Measurements from ENCODE around the gene IL12RB1. TPM values are rescaled to one million over a fixed set of nuclear protein-coding genes. Genes with fewer than 3 reads are reported as not detected.

IL12RB1 gene
- polyA plus RNA-seq, 1 experiment: 0.10 TPM

DNA sequence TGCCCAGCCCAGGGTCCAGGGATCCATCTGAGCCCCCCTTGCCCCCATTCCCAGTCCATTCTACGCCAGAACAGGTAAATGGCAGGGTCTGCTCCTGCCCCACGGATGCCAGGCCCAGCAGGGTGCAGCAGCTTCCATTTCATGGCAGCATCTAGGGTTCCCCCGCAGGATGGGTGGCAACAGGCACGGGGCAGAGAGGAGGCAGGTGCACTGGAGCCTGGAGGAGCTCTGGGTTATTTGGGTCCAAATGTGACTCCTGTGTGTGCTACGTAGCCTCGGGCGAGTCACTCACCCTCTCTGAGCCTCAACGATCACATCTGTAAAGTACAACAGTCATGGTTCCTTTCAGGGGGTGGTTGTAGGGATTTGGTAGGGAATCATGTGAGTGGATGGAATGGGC is 27.4 kb downstream of the IL12RB1 start:
- DNase-seq (ENCODE audit: low read depth): no peak
- H3K36me3 ChIP-seq (ENCODE audit: control insufficient read depth, insufficient read depth, low read length): no peaks in the 10 kb centered on the region
- CTCF ChIA-PET: interaction anchor here (0.6 to 8.4 kb wide), 19 partner anchors 9 to 193 kb away, joined by 3 to 120 read pairs (median 4); partner anchors contain the start of genes ARRDC2, CCDC124 and MAST3
- H3K27me3 ChIP-seq (ENCODE audit: control insufficient read depth, insufficient read depth, low read length): no peaks in the 10 kb centered on the region; the same call in 1 of the 2 replicates
- H3K4me3 ChIP-seq (ENCODE audit: low read depth, low read length): no peak overlapping the region
- POLR2A ChIA-PET: no interaction called here
- TF ChIP-seq, protein P1, sequence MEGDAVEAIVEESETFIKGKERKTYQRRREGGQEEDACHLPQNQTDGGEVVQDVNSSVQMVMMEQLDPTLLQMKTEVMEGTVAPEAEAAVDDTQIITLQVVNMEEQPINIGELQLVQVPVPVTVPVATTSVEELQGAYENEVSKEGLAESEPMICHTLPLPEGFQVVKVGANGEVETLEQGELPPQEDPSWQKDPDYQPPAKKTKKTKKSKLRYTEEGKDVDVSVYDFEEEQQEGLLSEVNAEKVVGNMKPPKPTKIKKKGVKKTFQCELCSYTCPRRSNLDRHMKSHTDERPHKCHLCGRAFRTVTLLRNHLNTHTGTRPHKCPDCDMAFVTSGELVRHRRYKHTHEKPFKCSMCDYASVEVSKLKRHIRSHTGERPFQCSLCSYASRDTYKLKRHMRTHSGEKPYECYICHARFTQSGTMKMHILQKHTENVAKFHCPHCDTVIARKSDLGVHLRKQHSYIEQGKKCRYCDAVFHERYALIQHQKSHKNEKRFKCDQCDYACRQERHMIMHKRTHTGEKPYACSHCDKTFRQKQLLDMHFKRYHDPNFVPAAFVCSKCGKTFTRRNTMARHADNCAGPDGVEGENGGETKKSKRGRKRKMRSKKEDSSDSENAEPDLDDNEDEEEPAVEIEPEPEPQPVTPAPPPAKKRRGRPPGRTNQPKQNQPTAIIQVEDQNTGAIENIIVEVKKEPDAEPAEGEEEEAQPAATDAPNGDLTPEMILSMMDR (IDR thresholded peaks at IDR 0.05; ENCODE audit: insufficient read depth, low read depth, low read length): no peak

DNA sequence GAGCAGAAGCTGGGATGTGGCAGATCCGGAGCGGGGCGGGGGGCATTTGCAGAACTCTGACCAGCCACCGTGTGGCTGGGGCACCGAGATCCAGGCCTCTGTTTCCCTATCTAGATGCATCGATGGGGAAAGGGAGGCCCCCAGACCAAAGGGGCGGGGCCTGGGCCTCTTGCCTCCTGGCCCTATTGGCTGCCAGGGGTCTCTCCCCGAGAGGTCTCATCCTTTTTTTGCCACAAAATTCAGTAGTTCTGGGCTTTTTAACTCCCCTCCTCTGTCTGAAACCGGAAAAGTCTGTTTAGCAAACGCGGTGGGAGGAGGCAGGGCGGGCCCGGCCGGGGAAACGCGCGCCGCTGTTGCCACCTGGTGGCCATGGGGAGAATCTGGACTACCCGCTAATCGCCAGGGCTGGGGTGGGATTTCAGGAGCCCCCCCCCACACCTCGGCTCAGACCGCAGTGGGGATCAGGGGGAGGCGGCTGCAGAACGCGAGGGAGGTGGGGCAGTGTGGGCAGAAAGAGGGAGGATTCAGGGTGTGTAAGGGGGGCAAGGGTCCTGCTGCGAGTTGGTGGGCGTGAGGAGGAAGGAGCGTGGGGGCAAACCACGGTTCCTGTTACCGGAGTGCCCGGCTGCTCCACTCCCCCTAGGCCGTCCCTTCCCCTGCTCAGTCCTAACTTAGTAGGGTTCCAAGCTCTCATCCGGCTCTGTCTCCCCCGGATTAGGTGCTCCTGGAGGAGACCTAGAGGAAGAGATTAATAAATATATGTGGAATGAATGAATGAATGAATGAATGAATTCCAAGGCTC is 28.3 kb downstream of the IL12RB1 start:
- Histone ChIP-seq H3K4me3 (ENCODE audit: low read depth, low read length) (no peak overlapping the region), H3K36me3 (ENCODE audit: control insufficient read depth, insufficient read depth, low read length) (no peaks in the 10 kb centered on the region), H3K27me3 (ENCODE audit: control insufficient read depth, insufficient read depth, low read length) (no peaks in the 10 kb centered on the region; the same call in 1 of the 2 replicates)
- DNase-seq (ENCODE audit: low read depth): no peak
- POLR2A ChIA-PET: no interaction called here
- CTCF ChIA-PET: interaction anchor here (0.6 to 8.4 kb wide), 26 partner anchors 10 to 126 kb away, joined by 3 to 120 read pairs (median 4); partner anchors contain the start of genes ARRDC2, CCDC124 and MAST3
- TF ChIP-seq, protein P1 (IDR thresholded peaks at IDR 0.05; ENCODE audit: insufficient read depth, low read depth, low read length): peak; percentile 90

DNA sequence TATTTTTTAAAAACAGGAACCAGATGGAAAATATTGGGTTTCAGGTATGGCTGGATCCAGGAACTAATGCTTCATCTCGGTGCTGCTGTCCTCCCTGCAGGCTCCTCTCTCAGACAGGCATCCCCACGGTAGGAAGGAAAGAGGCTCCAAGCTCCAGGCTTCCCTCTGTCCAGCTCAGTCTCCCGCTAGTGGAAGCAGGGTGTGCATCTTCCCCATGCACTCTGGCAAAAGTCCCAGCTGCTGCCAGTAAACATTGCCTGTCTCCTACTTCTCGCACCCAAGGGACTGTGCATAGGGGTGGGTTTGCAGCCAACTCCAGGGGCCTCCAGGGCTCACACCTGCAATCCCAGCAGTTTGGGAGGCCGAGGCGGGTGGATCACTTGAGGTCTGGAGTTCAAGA is 29.2 kb downstream of the IL12RB1 start:
- DNase-seq (ENCODE audit: low read depth): no peak

DNA sequence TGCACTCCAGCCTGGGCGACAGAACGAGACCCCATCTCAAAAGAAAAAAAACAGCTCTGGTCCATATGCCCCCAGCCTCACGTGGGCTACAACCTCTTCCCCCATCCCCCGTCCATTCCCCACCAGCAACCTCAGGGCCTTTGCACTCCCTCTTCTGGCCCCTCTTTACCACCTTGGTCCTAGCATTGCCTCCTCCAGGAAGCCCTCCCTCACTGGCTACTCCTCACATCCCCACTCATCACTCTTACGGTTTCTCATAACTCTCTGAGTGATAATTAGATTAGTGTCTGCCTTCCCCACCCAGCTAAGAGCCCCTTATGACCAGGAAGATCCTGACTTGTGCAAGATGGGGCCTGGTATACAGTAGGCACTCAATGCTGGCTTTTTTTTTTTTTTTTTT is 30.8 kb downstream of the IL12RB1 start:
- Histone ChIP-seq H3K36me3 (ENCODE audit: control insufficient read depth, insufficient read depth, low read length) (no peaks in the 10 kb centered on the region), H3K27me3 (ENCODE audit: control insufficient read depth, insufficient read depth, low read length) (no peaks in the 10 kb centered on the region; the same call in 1 of the 2 replicates), H3K4me3 (ENCODE audit: low read depth, low read length) (no peak overlapping the region)
- CTCF ChIA-PET: interaction anchor here (0.9 to 8.4 kb wide), 4 partner anchors 13 to 118 kb away, joined by 3 to 120 read pairs (median 24); partner anchors contain the start of gene ARRDC2
- no peak for DNase-seq (ENCODE audit: low read depth)
- POLR2A ChIA-PET: no interaction called here
- TF ChIP-seq, protein P1 (IDR thresholded peaks at IDR 0.05; ENCODE audit: insufficient read depth, low read depth, low read length): no peak

More for the DNA sequence above, 29.2 kb downstream of the IL12RB1 start:
- no peaks in the 10 kb centered on the region for H3K36me3 ChIP-seq (ENCODE audit: control insufficient read depth, insufficient read depth, low read length)
- ChIA-PET CTCF (interaction anchor here (0.8 to 8.4 kb wide), 16 partner anchors 11 to 125 kb away, joined by 3 to 120 read pairs (median 4); partner anchors contain the start of genes ARRDC2, CCDC124 and MAST3), POLR2A (no interaction called here)
- no peak overlapping the region for H3K4me3 ChIP-seq (ENCODE audit: low read depth, low read length)
- TF ChIP-seq, protein P1 (IDR thresholded peaks at IDR 0.05; ENCODE audit: insufficient read depth, low read depth, low read length): no peak
- H3K27me3 ChIP-seq (ENCODE audit: control insufficient read depth, insufficient read depth, low read length): no peaks in the 10 kb centered on the region; the same call in 1 of the 2 replicates

DNA sequence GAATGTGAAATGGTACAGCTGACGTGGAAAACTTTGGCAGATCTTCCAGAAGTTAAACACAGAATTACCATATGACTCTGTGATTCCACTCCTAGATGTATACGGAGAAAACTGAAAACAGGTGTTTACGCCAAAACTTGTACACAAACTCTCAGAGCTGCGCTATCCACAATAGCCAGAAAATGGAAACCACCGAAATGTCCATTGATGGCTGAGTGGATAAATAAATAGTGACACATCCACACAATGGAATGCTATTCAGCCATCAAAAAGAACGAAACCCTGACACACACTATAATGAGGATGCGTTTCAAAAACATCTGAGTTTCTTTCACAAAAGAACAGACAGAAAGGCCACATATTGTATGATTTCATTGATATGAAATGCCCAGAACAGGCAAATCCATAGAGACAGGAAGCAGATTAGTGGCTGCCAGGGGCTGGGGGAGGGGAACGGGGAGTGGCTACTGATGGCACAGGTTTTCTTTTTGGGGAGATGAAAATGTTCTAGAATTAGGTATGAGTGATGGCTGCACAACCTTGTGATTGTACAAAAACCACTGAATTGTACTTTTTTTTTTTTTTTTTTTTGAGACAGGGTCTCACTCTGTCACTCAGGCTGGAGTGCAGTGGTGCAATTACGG is 33.0 kb downstream of the IL12RB1 start:
- POLR2A ChIA-PET: no interaction called here
- no peaks in the 10 kb centered on the region for H3K27me3 ChIP-seq (ENCODE audit: control insufficient read depth, insufficient read depth, low read length)
- CTCF ChIA-PET: interaction anchor here (0.6 to 0.9 kb wide), 2 partner anchors 8 to 197 kb away, joined by 3 read pairs; no protein-coding TSS in a partner anchor
- TF ChIP-seq, protein P1 (IDR thresholded peaks at IDR 0.05; ENCODE audit: insufficient read depth, low read depth, low read length): no peak
- no peak overlapping the region for H3K4me3 ChIP-seq (ENCODE audit: low read depth, low read length)
- no peak for DNase-seq (ENCODE audit: low read depth)
- no peaks in the 10 kb centered on the region for H3K36me3 ChIP-seq (ENCODE audit: control insufficient read depth, insufficient read depth, low read length)
